WERI-Rb-1 (cell line): ENCODE data around the gene ATP7B.

Source experiments
- DNase-seq: peaks from one replicate; pipeline ENCODE4 v3.0.0-alpha.2; 2020
- H3K27ac ChIP-seq: fragments of 250-450 bp; sonication (Bioruptor Pico); 2 replicates; pipeline ENCODE4 v1.5.1; 2020; ENCODE audit warnings: mild to moderate bottlenecking, moderate library complexity
- H3K27me3 ChIP-seq: fragments of 250-450 bp; sonication (Bioruptor Pico); 2 replicates; pipeline ENCODE4 v1.5.1; 2021; ENCODE audit warnings: mild to moderate bottlenecking, low read depth, moderate library complexity; ENCODE audit not compliant: insufficient read depth, severe bottlenecking
- H3K36me3 ChIP-seq: fragments of 250-450 bp; sonication (Bioruptor Pico); 2 replicates; pipeline ENCODE4 v1.5.1; 2020; ENCODE audit warnings: mild to moderate bottlenecking, moderate library complexity
- H3K4me3 ChIP-seq: 2 replicates; pipeline ENCODE4 v1.5.1; 2011; ENCODE audit warnings: low read depth, mild to moderate bottlenecking, control low read depth, low read length
- H3K9me3 ChIP-seq: fragments of 250-450 bp; sonication (Bioruptor Pico); 2 replicates; pipeline ENCODE4 v1.5.1; 2021; ENCODE audit warnings: mild to moderate bottlenecking, moderate library complexity; ENCODE audit not compliant: severe bottlenecking
- TF ChIP-seq, protein P1 (sequence below): IDR thresholded peaks from 2 replicates; pipeline ENCODE4 v1.5.1; 2011; ENCODE audit warnings: low read depth, mild to moderate bottlenecking, control low read depth, inconsistent platforms, low read length

Gene ATP7B

DNA sequence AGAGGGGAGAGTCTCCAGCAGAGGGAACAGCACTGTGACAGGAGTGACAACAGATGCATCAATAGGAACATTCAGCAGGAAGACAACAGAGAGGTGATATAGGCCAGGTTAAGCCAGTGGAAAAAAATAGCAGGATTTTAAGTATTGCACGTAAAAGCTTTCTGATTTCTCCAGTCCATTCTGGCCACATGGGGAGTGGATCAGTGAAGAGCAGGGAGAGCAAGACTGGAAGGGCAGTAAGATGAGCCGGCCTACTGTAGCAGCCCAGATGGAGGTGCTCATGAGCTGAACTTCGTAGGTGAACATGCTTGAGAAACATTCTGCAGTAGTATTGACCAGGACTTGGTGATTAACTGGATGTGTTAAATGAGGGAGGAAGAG lies 15.0 kb upstream of the ATP7B start:
- TF ChIP-seq, protein P1, sequence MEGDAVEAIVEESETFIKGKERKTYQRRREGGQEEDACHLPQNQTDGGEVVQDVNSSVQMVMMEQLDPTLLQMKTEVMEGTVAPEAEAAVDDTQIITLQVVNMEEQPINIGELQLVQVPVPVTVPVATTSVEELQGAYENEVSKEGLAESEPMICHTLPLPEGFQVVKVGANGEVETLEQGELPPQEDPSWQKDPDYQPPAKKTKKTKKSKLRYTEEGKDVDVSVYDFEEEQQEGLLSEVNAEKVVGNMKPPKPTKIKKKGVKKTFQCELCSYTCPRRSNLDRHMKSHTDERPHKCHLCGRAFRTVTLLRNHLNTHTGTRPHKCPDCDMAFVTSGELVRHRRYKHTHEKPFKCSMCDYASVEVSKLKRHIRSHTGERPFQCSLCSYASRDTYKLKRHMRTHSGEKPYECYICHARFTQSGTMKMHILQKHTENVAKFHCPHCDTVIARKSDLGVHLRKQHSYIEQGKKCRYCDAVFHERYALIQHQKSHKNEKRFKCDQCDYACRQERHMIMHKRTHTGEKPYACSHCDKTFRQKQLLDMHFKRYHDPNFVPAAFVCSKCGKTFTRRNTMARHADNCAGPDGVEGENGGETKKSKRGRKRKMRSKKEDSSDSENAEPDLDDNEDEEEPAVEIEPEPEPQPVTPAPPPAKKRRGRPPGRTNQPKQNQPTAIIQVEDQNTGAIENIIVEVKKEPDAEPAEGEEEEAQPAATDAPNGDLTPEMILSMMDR, result no peak
- no peaks in the 10 kb centered on the region for H3K9me3 ChIP-seq
- H3K27ac ChIP-seq, result no peak overlapping the region
- H3K4me3 ChIP-seq, result no peak overlapping the region
- H3K27me3 ChIP-seq, result no peaks in the 10 kb centered on the region
- peaks cover 2% of the 10 kb centered on the region for H3K36me3 ChIP-seq
- peak; percentile 7 for DNase-seq

- H3K27me3 ChIP-seq, result no peaks in the 10 kb centered on the region
- DNase-seq, result no peak
- H3K36me3 ChIP-seq, result peaks cover 2% of the 10 kb centered on the region
- H3K9me3 ChIP-seq, result no peaks in the 10 kb centered on the region
- no peak overlapping the region for H3K27ac ChIP-seq
- TF ChIP-seq, protein P1, result no peak
- H3K4me3 ChIP-seq, result no peak overlapping the region
Measured at GRCh38 chr13:52025475-52026245, 14.4 kb upstream of the ATP7B start.

GRCh38 chr13:52024481-52024880 lies 13.2 kb upstream of the ATP7B start, which contains the start of gene UTP14C:
TSS of gene UTP14C (plus strand) at chr13:52024691. CDS start at chr13:52028805, 4,114 bp downstream.
- no peak for DNase-seq
- Histone ChIP-seq H3K9me3 (no peaks in the 10 kb centered on the region), H3K4me3 (no peak within 1 kb of the TSS), H3K27me3 (no peaks in the 10 kb centered on the region), H3K36me3 (peaks cover 2% of the 10 kb centered on the region), H3K27ac (no peak within 1 kb of the TSS)
- TF ChIP-seq, protein P1, result no peak

DNA sequence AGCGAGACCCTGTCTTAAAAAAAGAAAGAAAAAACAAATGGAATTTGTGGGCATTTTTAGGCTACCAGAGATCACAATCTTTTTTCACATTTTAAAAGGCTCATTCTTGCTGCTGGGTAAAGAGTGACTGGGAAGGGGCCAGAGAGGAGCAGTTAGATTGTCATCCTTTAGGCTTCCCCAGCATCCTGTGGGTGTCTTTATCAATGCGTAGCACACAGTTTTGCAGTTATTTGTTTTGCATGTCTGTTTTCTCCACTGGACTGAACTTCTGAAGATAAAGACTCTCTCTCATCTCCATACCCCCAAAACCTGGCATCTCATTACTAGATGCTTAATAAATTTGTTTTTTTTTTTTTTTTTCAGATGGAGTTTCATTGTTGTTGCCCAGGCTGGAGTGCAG lies 11.1 kb upstream of the ATP7B start:
- H3K36me3 ChIP-seq, result no peaks in the 10 kb centered on the region; the same call in 1 of the 2 replicates
- H3K27ac ChIP-seq, result no peak overlapping the region
- H3K9me3 ChIP-seq, result no peaks in the 10 kb centered on the region
- H3K4me3 ChIP-seq, result no peak overlapping the region
- no peaks in the 10 kb centered on the region for H3K27me3 ChIP-seq
- no peak for DNase-seq
- TF ChIP-seq, protein P1, result no peak

GRCh38 chr13:52020191-52020590 lies 8.9 kb upstream of the ATP7B start:
- no peak overlapping the region for H3K4me3 ChIP-seq
- H3K27ac ChIP-seq, result no peak overlapping the region
- no peaks in the 10 kb centered on the region for H3K9me3 ChIP-seq
- DNase-seq, result no peak
- TF ChIP-seq, protein P1, result no peak
- no peaks in the 10 kb centered on the region for H3K27me3 ChIP-seq
- no peaks in the 10 kb centered on the region; the same call in 1 of the 2 replicates for H3K36me3 ChIP-seq

DNA sequence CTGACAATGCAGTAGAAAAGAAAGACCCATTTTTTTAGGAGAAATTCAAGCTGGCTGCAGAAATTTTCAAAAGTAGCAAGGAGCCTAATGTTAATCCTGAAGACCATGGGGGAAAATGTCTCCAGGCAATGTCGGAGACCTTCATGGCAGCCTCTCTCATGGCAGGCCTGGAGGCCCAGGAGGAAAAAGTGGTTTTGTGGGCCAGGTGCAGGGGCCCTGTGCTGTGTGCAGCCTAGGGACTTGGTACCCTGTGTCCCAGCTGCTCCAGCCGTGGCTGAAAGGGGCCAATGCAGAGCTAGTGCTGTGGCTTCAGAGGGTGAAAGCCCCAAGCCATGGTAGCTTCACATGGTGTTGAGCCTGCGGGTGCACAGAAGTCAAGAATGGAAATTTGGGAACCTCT lies 5.0 kb upstream of the ATP7B start:
- no peaks in the 10 kb centered on the region for H3K9me3 ChIP-seq
- no peak overlapping the region for H3K4me3 ChIP-seq
- TF ChIP-seq, protein P1, result no peak
- H3K27ac ChIP-seq, result no peak overlapping the region
- DNase-seq, result no peak
- H3K36me3 ChIP-seq, result no peaks in the 10 kb centered on the region
- H3K27me3 ChIP-seq, result no peaks in the 10 kb centered on the region
